Measurements from ENCODE around the gene GPHN. TPM values are rescaled to one million over a fixed set of nuclear protein-coding genes. Genes with fewer than 3 reads are reported as not detected.

The GPHN gene
- total RNA-seq: 7.2 and 27.7 TPM in 2 replicates

DNA sequence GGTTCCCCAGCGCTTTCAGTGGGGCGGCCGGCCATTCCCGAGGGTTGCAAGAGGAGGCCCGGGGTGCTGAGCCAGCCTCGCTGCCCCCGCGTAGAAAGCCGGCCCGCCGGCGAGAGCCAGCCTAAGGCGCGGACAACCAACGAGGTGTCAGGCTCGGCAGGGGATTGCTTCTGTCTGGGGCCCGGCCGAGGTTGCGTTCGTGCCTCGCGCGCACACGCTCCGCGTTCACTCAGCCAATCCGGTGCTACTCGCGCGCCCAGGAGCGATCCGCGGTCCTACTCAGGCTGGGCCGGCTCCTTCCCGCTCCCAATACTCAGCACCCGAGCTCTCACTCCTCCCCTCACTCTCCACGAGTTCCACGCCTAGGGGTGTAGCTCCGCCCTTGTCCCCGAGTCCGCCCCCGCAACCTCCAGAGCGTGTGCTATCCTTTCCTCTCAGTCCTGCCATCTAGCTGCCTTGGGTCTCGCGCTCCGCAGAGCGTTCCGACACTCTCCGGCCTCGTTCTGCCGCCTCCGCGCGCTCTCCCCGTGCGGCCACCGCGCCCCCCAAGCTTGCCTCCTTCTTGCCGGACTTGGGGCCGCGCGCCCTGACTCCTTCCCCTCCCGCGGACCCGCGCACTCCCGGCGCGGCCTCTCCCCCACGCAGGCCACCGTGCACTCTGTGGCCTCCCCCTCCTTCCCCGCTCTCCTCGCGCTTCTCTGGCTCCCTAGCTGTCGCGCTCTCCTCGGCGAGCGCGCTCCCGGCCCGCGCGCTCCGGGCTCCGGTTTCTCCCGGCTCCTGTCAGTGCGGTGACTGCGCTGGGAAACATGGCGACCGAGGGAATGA, at the start of gene GPHN:
GPHN (plus strand) TSS at position 426 of the 825 bp plus-strand sequence.

DNA sequence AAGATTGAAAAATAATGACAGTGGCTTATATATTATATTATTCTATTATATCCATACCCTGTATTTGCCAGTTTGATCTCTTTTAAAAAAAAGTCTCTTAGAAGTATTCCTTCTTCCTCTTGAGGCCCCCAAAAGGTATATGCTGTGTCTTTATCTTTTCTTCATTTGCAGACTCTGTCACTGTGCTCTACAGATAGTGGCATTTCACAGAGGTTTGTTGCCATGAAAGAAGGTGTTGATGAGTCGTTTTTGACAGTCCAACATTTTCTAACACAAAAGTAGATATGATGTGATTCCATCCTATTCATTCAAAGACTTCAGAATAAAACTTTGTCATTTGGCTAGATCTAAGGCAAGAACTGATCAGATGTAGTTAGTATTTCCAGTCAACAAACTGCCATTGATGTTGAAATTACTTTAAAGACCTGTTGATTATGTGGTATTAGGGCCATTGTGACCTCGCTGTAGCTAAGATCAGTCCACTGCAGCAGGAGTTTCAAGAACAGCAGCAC, 22.0 kb upstream of the GPHN start, which contains the start of gene CCDC196:
CCDC196 (plus strand) TSS at position 462 of the 512 bp plus-strand sequence. CDS start 132 bp downstream, outside the sequence.

Other genes with a start within 250 kb of the GPHN start
- not detected in 2 replicates for gene CCDC196, start 21.8 kb upstream of the GPHN start, total RNA-seq